HG02678 (cell line): Measurements from ENCODE around the gene FAM117A.

Experiments
- ATAC-seq: cut with Tn5 transposase; IDR thresholded peaks from one replicate; pipeline ENCODE4 v1.9.1; 2021; ENCODE audit warnings: mild to moderate bottlenecking, moderate library complexity; ENCODE audit not compliant: unreplicated experiment

The FAM117A gene

DNA sequence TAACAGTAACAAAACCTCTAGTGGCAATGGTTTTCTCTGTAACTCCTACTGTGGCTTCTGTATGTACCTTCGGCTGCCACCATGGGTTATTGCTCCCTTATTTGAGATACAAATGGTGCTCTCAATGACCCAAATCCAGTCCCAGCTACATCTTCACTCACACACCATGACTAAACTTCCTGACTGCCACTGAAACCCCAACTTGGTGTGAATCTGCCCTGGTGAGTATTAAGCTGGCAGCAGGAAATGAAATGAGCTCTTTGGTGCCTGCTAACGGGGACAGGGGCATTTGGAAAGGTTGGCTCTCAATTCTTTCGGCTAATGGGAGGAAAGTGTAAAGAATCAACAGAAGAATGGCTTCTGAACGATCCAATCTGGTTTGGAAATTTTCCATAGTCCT is 48.7 kb downstream of the FAM117A start:
- no peak for ATAC-seq

DNA sequence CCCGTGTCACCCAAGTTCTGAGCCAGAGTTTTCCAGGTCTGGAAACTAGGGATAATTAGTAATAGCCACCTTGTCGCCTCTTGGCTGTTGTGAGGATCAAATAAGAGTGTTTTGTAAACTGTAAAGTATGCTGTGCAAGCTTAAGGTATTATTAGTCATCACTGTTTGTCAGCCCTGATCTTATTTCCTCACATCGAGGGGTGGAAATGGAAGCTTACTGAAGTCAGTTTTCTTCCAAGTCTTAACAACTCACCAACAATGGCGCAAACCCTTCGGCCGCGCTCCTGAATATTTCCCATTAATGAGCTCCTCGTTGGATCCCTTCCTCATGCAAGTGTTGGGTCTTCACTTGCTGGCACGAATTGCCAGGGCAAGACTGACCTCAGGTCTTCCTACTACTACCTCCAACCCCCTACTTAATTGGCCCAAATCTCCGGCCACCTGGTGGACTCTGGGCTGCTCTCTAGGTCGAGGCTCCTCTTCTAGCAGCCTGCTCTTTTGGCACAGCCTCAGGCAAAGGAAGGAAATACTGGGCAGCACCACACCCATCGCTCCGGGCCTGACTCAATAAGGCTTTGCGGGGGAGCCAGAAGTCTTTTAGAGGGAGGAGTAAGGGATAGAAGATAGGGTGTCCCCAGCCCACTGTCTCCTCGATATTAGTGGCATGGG is 55.3 kb downstream of the FAM117A start:
- no peak for ATAC-seq

DNA sequence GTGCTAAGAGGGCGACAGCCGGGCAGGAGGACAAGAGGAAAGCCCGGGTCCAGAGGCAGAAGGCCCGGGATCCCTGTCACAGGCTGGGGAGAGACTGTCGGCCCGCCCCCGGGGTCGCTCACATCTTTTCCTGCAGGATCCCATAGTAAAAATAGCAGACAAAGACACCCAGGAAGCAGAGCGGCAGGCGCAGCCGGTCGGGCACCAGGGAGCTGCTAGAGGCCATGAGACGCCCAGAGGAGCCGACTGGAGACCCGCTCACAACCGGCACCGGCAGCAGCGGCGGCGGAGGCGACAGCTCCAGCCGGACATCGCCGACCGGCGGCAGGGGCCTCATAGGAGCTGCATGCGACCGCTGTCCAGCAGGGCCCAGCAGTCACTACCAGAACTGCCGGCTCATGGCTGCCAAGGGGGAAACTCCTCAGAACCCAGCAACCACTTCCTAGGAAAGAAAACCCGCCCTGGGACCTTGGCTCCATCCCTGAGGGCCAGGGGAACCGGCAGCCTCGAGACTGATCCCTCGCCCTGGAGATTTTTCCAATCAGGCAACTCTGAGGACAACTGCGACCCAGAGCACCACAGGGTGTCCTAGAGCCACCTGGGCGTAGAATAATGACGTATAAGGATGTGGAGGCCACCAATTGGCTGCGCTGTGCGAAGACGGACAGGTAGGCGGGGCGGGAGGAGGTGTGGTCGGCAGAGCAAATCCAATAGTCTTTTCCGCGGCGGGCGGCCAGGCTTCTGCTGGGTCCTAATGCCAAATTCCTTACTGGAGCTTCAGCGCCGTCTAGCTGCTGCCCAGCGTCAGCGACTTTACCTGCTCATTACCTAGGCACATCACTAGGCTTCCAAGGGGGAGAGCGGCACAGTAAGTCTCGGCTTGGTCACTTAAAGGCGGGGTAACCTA is 56.1 kb downstream of the FAM117A start, which contains the start of gene SLC35B1:
SLC35B1 (minus strand) TSS at position 357 of the 907 bp plus-strand sequence; CDS start at position 226, 131 bp downstream.
- ATAC-seq: peak; percentile 96

DNA sequence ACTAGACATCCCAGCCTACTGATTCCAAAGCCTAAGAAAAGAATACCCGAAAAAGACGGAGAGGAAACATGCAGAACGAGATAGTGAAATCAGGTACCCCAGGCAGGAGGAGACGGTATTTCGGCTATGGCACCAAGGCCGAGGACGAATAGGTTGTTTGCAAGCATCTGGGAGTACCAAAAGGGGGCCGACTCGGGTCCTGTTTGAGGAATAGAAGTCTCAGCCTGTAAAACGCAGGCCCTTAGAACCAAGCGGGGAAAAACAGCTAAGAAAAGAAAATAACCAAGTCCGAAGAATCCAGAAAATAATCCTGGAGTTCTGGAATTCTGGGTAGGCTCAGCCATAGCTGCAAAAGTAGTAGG is 56.7 kb downstream of the FAM117A start:
- no peak for ATAC-seq

DNA sequence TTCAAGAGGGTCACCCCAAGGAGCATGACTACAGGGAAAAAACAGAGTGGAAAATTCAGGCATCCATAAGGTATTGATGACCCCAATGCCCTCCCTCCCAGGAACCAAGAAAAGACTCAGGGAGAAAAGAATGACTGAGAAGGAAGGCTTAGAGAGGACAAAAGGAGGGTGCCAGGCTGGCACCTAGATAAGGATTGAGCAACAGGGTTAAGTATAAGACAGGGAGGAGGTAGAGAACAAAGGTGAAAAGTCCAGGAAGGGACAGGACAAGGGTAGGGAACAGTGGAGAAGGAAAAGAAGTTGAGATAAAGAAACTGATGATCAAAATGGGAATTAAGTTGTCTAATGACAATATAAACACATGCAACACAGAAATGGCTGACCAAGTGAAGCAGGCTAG is 58.7 kb downstream of the FAM117A start:
- ATAC-seq: no peak

DNA sequence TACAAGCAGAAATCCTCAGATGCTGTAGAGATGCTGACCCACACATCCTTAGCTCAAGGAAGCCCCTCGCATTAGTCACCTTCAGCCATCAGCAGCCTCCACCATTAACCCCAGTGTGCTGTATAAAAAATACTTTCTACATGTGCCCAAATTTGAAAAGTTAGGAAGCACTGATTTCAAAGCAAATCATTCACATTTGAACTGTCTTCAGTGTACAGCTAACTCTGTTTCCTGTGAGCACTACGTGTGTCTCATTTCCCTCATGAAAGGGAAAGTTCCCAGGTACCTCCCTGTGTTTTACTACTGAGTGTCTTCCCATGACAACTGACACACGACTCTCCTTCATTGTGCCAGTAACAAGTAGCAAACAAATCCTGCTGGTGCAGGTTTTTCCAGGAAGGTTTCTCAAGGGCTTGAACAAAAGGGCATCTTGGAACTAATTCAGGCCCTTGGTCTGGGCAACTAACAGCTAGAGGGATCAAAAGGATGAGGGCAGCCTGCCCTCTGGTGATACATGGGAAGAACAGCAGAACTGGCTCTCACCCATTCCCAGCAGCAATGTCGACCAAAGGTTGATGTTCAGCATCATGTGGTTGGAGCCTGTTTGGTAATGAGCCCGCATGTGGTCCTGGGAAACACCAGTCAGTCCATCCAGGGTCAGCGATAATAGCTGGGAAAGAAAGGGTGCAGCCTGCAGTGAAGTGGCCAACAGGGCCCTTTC is 60.2 kb downstream of the FAM117A start:
- no peak for ATAC-seq

DNA sequence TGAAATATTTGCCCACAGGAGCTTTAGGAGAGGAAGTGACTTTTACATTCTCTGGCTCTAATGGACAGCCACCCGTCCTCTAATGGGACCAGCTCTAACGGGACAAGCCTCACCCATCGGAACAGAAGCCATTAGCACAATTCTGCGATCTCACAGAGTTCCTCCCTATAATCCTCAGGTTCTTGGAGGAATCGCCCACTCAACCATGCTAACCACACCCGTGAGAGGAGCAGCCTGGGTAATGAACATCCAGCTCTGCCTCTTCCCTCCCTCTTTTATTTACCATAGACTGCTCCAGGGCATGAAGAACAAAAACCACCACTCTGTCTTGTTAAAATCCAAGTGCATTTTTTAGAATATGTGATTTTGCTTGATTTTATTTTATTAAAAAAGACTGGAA is 63.0 kb downstream of the FAM117A start:
- ATAC-seq: no peak

DNA sequence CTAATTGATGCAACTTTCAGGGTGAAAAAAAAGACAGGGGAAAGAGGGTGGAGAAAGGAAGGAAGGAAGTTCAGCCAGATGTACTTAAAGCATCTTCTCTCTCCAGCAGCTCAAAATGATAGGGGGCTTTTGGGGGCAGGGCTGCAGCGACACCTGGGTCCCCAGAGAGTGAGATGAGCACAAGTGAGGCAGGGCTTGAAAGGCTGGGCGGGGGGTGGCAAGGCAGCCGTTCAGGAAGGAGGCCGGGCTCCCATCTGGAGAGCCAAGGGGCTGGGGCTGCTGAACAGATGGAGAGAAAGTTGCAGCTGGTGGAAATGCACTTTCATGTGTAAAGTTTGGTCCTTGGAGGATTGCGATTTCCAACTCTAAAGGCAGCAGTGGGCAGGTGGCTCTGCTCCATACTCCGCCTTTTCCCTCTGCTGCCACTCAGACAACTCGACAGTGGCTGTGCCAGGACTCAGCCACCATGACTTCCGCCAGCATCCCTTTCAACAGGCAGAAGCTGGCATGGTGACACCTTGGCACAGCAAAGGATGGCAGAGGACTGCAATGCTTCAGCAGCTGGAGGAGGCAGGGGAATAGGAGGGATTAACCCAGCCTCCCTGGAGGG is 63.9 kb downstream of the FAM117A start:
- ATAC-seq: no peak

DNA sequence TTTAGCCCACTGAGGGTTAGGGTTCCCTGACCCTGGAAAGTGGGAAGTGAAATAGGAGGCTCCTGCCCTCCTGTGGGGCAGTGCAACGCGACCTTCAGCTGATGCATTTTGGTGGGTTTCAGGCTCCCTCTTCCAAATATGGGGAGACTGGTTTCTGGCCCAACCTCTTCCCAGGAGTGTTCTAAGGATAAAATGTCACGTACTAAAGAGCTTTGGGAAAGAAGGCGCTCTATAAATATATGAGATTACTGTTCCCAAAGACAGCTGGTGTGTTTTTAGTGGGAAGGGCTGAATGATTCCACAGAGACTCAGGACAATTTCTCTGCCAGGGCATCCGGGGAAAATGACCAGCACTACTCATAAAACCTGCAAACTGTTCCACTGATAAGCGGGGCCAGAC is 65.9 kb downstream of the FAM117A start:
- no peak for ATAC-seq

DNA sequence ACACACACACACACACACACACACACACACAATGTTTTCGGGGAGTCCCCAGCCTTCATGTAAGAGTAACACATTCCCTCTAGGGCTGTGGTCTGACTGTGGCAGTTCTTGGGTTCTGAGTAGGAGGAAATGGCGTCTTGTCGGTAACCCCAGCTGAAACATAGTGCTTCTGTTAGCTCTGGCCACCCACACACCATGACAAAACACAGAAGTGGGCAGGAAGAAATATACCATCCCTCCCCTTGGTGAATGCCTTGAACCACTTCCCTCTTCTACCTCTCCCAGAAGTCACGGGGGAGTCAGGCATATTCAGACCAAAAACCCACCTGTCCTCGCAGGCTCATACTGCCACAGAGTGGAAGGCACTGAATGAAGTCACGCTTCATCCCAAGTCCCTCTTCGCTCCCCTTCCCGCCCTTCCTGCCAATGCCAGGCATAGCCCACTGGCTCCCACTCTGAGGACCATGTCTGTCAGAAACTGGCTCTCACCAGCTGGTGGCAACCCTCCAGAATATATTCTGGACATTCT is 67.6 kb downstream of the FAM117A start:
- peak; percentile 76 for ATAC-seq

DNA sequence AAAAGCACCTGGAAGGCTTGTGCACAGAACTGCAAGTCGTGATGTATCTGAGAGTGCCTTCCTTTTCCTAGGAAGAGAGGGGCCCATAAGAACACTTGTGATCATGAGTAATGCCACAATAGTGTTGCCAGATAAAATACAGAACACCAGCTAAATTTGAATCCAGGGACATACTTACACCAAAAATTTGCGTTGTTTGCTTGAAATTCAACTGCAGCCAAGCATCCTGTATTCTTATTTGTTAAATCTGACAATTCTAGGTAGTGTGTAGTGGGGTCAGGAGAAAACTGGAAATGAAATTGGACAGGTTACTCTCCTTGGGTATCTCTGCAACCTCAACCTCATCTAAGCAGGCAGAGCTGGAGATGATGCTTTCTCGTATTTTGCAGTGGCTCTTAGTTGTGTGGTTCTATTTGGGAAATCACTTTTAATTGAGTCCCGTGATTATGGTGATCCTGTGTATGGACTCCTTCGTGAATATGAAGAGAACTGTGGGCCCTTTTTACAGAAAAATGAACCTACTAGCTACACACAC is 68.2 kb downstream of the FAM117A start:
- ATAC-seq: no peak

DNA sequence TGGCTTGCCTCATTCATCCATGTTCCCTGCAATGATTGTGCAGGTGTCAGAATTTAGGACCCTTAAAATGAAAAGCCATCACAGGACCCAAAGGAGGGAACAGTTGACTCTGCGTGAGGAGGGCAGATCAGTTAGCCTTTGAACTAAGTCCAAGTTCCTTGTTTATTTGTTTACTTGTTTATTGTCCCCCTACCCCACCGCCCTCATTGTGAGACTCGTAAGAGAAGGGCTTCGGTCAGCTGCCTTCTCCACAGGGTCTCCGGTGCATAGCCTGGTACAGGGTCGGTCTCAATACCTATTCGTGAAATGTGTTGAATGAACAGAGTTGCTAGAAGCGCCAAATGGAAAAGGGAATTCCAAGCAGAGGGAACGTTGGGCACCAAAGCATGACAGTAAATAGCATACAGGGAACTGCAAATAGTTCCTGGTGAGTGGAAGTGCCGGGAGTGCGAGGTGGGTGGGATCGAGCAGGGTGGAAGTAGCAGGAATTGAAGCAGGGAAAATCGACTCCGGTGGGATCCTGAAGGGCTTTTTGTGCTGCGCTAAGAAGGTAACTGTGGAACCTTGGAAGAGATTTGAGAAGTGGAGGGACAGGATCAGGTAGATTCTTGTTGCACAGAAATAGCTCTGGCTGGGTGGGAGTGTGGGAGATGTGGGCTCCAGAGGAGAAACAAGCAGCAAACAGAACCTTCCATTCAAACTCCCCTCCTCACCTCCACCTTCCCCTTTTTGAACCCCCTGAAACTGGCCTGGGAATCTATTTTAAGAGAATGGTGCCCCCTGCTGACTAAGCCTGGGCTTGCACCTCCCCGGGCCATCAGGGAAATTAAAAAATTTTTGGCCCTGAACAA is 68.9 kb downstream of the FAM117A start:
- no peak for ATAC-seq

DNA sequence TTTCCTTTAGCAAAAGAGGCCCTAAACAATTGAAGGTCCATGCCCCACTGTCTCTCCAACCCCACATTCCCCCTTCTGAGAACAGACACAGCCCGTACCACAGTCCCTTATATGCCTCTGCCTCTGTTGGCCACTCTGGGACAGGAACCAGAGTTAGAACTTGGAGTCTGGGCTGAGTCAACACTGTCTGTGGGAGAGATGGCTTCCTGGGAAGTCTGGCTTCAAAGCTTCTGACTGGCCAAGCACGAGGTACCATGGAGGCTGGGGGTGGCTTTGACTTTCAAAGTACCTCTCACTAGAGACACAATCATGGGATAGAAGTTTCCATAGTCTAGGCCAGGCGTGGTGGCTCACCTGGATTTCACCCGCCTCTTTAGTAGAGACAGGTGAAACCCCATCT is 71.2 kb downstream of the FAM117A start:
- ATAC-seq: no peak

DNA sequence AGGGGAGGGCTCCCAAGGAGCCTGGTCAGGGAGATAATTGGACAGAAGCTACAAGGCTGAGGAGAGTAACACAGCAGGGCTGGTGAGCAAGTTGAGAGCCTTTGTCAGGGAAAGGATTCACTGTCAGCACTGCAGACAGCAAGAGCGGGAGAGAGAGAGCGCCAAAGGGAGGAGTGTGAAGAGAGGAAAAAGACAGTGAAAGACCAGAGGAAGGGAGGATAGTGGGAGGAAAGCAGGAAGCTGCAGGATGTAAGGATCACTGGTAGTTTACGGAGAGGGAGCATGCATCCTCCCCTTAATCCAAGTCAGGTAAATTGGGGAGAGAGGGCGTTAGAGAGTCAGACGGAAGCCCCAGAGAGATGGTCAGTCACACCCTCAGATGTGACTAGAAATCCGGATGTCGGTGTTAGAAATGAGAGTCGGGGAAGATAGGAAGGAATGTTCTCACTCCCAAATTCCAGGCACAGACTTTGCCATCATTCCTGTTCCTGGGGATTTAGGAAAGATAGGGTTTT is 72.2 kb downstream of the FAM117A start:
- no peak for ATAC-seq

DNA sequence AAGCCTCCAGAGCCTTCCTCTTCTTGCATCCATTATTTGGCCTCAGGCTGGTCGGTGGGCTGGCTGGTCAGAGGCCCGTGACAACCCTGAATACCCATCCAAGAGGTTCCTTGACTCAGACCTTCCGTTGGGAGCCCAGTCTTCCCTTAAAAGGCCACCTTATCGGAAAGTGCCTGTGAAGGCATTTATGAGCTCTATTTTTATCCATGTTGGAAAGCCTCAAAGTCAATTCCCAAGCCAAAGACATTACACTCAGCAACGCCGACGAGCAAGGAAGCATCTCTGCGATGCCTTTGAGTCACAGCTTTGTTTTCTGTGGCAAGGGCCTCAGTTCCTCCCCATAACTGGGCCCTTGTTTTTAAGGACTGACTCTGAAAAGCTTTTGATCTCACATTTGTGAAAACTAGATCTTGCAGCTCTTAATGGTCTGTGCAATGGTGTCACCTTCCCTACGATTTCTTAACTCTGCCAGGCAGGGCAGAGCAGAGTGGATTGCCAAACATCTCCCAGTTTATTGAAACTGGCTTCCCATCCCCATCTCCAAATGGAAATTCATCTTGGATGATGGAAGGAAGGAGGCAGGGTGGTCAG is 72.8 kb downstream of the FAM117A start:
- ATAC-seq: no peak

DNA sequence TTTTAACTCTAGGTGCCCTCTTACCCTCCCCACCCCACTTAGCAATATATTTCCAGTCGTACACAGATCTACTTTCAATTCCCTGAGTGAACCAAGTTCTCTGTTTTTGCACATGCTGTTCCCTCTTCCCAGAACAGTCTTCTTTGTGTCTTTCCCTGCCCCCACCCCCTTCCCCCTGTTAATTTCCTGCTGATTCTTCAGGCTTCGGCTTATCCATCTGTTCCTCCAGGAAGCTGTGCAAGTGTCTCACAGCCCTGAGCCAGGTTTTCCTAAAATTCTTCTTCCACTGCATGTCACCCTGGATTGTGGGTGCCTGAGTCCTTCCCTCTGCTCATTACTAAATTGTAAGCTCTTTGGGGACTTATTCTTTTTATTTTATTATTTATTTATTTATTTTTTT is 73.7 kb downstream of the FAM117A start:
- ATAC-seq: no peak

DNA sequence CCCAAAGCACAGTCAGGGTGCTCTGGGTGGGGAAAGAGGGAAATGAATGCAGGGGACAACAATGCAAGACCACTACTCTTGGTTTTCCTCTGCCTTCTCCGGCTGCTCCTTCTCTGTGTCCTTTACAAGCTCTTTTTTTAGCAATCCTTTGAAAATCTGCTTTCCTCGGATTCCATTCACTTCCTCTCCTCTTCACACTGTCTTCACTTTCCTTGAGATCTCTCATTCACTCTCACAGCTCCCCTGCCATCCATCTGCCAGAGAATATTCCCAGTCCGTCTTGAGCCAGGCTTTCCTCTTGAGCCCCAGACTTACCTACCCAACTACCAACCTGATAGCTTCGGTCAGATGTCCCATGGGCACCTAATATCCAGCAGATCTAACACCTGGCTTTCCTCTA is 75.1 kb downstream of the FAM117A start:
- no peak for ATAC-seq

DNA sequence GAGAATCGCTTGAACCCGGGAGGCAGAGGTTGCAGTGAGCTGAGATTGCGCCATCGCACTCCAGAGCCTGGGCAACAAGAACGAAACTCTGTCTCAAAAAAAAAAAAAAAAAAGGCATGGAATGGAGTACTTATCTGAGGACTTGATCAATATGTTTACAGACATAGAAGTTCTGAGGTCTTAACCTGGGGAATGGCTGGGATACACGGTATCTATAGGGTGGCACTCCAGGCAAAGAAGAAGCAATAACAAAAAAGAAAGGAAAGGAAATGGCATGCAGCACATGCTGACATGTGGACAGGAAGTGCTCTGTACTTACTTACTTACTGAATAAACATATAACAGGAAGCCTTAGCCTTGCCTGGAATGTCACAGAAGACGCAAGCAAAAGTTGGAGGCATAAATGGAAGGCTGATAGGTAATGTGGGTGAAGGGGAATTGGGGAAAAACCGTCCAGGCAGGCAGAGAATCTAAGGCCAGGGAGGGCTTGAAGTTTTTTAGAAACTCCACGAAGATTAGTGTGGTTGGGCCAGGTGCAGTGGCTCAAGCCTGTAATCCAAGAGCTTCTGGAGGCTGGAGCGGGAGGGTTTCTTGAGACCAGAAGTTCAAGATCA is 75.9 kb downstream of the FAM117A start:
- ATAC-seq: no peak
